ENCODE measurements around the gene TTLL10. TPM values are rescaled to one million over a fixed set of nuclear protein-coding genes. Genes with fewer than 3 reads are reported as not detected.

The TTLL10 gene
- total RNA-seq, 1 donor from 2014 or later, result 0.47 TPM

DNA sequence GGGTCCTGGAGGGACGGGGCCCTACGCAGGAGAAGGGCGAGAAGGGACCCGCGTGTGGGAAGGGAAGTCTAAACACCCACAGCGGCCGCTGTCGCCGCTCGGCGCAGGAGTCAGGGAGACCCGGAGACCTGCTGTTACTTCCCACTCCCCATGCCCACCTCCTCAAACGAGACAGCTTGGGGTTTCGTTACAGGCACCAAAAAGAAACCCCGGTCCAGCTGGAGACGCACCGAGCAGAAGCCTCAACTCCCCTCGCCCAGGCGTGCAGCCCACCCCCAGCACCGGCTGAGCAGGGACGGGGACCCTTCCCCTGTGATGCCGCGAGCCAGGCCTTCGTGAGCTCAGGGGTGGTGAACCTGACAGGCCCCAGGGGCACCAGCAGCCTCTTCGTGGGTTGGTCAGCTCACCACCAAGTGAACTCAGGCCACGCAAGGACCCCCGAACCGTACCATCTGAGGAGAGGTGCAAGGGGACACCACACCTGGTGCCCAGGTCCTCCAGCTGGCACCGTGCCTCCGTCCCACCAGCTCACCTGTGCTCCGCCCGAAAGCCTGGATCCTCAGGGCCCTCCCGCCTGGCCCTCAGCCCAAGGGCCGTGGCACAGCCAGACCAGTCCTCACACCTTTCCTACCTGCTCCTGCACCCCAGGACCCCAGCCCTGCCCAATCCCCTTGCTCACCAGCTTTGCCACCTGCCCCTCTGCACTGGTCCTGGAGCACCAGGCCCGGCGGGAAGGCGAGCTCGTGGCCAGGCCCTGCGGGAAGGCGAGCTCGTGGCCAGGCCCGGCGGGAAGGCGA lies 53.1 kb downstream of the TTLL10 start:
- Mint-ChIP-seq H3K27ac (no peak overlapping the region), H3K9me3 (no peaks in the 10 kb centered on the region), H3K4me1 (peaks cover 11% of the 10 kb centered on the region), H3K27me3 (ENCODE audit: low read depth) (no peaks in the 10 kb centered on the region), H3K36me3 (peaks cover 19% of the 10 kb centered on the region), H3K4me3 (no peak overlapping the region)
- DNase-seq (ENCODE audit: low spot score in 2 of 2, unreplicated experiment in 2 of 2), result no peak
- TF ChIP-seq, protein P1, sequence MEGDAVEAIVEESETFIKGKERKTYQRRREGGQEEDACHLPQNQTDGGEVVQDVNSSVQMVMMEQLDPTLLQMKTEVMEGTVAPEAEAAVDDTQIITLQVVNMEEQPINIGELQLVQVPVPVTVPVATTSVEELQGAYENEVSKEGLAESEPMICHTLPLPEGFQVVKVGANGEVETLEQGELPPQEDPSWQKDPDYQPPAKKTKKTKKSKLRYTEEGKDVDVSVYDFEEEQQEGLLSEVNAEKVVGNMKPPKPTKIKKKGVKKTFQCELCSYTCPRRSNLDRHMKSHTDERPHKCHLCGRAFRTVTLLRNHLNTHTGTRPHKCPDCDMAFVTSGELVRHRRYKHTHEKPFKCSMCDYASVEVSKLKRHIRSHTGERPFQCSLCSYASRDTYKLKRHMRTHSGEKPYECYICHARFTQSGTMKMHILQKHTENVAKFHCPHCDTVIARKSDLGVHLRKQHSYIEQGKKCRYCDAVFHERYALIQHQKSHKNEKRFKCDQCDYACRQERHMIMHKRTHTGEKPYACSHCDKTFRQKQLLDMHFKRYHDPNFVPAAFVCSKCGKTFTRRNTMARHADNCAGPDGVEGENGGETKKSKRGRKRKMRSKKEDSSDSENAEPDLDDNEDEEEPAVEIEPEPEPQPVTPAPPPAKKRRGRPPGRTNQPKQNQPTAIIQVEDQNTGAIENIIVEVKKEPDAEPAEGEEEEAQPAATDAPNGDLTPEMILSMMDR (IDR thresholded peaks at IDR 0.05; ENCODE audit: unreplicated experiment), result no peak

GRCh38 chr1:1227386-1227785 lies 53.7 kb downstream of the TTLL10 start:
- Mint-ChIP-seq H3K36me3 (peaks cover 19% of the 10 kb centered on the region), H3K27me3 (ENCODE audit: low read depth) (no peaks in the 10 kb centered on the region), H3K4me1 (peaks cover 11% of the 10 kb centered on the region), H3K9me3 (no peaks in the 10 kb centered on the region), H3K4me3 (no peak overlapping the region), H3K27ac (no peak overlapping the region)
- TF ChIP-seq, protein P1 (IDR thresholded peaks at IDR 0.05; ENCODE audit: unreplicated experiment), result no peak
- no peak for DNase-seq (ENCODE audit: low spot score in 2 of 2, unreplicated experiment in 2 of 2)

DNA sequence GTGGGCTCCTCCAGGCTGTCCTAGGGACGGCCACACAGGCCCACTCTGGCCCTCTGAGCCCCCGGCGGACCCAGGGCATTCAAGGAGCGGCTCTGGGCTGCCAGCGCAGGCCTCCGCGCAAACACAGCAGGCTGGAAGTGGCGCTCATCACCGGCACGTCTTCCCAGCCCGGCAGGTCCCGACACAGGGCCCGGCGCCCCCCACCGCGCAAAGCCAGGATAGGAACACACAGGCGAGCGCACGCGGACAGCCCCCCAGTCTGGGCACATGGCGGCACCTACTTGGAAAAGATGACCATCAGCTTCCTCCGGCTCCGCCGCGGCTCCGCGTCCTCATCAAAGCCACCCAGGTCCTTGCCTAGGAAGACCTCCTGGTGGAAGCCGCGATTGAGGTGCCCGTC lies 54.5 kb downstream of the TTLL10 start:
- Mint-ChIP-seq H3K9me3 (no peaks in the 10 kb centered on the region), H3K36me3 (peaks cover 12% of the 10 kb centered on the region)

GRCh38 chr1:1228596-1229321 lies 55.1 kb downstream of the TTLL10 start:
- Mint-ChIP-seq H3K9me3 (peaks cover 4% of the 10 kb centered on the region), H3K4me1 (peaks cover 15% of the 10 kb centered on the region)
- TF ChIP-seq, protein P1 (IDR thresholded peaks at IDR 0.05; ENCODE audit: unreplicated experiment), result no peak

More for the DNA sequence above, 54.5 kb downstream of the TTLL10 start:
- TF ChIP-seq, protein P1 (IDR thresholded peaks at IDR 0.05; ENCODE audit: unreplicated experiment), result no peak
- Mint-ChIP-seq H3K27me3 (ENCODE audit: low read depth) (no peaks in the 10 kb centered on the region), H3K27ac (no peak overlapping the region), H3K4me3 (no peak overlapping the region), H3K4me1 (peaks cover 11% of the 10 kb centered on the region)
- DNase-seq (ENCODE audit: low spot score in 2 of 2, unreplicated experiment in 2 of 2), result no peak

GRCh38 chr1:1229770-1230169 lies 56.1 kb downstream of the TTLL10 start:
- H3K36me3 Mint-ChIP-seq, result peaks cover 21% of the 10 kb centered on the region
- TF ChIP-seq, protein P1 (IDR thresholded peaks at IDR 0.05; ENCODE audit: unreplicated experiment), result no peak
- peaks cover 24% of the 10 kb centered on the region for H3K4me1 Mint-ChIP-seq
- H3K9me3 Mint-ChIP-seq, result peaks cover 4% of the 10 kb centered on the region
- H3K27ac Mint-ChIP-seq, result no peak overlapping the region
- H3K27me3 Mint-ChIP-seq (ENCODE audit: low read depth), result no peaks in the 10 kb centered on the region
- no peak for DNase-seq (ENCODE audit: low spot score in 2 of 2, unreplicated experiment in 2 of 2)
- H3K4me3 Mint-ChIP-seq, result no peak overlapping the region

More at GRCh38 chr1:1228596-1229321, 55.1 kb downstream of the TTLL10 start:
- H3K27me3 Mint-ChIP-seq (ENCODE audit: low read depth), result no peaks in the 10 kb centered on the region
- no peak overlapping the region for H3K27ac Mint-ChIP-seq
- peaks cover 15% of the 10 kb centered on the region for H3K36me3 Mint-ChIP-seq
- DNase-seq (ENCODE audit: low spot score in 2 of 2, unreplicated experiment in 2 of 2), result no peak
- H3K4me3 Mint-ChIP-seq, result no peak overlapping the region

Data from mesothelial cell of epicardium (in vitro differentiated cells).